Caco-2 (cell line): ENCODE data around the gene COL4A2. TPM values are rescaled to one million over a fixed set of nuclear protein-coding genes. Genes with fewer than 3 reads are reported as not detected.
"Not testable (repeated sequence)": the region's sequence is repeated elsewhere in the genome, so short reads cannot be mapped to it uniquely, and the experiment has no call there.

ENCODE experiments used
- BruUV-seq: library from RNA; stranded (reverse); fragments of 400-500 nt; replicated peaks from 2 replicates; lab custom pipeline; 2021; lab: Mats Ljungman, UMichigan
- CTCF ChIA-PET: fragments of 300-600 bp; sonication (Branson Sonifier 250); formaldehyde crosslinking; loops from one replicate; lab custom pipeline; 2022; ENCODE audit warnings: antibody characterized with exemption; lab: Charles Lee
- POLR2A ChIA-PET: fragments of 300-600 bp; sonication (Branson Sonifier 250); formaldehyde crosslinking; loops from one replicate; lab custom pipeline; 2022; ENCODE audit warnings: antibody characterized with exemption; lab: Charles Lee
- DNase-seq, 2 experiments: peaks; one replicate each; pipeline versions ENCODE4 v3.0.0 to v3.0.0-alpha.2; 2020 to 2022
- H3K27me3 ChIP-seq: replicated peaks from 2 replicates; pipeline ENCODE4 v1.6.0; 2011; ENCODE audit warnings: low read length; ENCODE audit not compliant: control insufficient read depth, insufficient read depth
- H3K36me3 ChIP-seq: 2 replicates; pipeline ENCODE4 v1.5.1; 2011; ENCODE audit warnings: low read length; ENCODE audit not compliant: control insufficient read depth, insufficient read depth
- H3K4me1 ChIP-seq: fragments of 250-450 bp; sonication (Bioruptor Pico); 2 replicates; pipeline ENCODE4 v1.5.1; 2020; ENCODE audit warnings: mild to moderate bottlenecking
- H3K4me3 ChIP-seq: 2 replicates; pipeline ENCODE4 v1.5.1; 2011; ENCODE audit warnings: low read depth, mild to moderate bottlenecking, control low read depth, low read length
- H3K9me3 ChIP-seq: fragments of 250-450 bp; sonication (Bioruptor Pico); 2 replicates; pipeline ENCODE4 v1.5.1; 2020; ENCODE audit warnings: mild to moderate bottlenecking, moderate library complexity
- H3K27ac Mint-ChIP-seq: one replicate; pipeline ENCODE4 v1.8.0; 2022; ENCODE audit warnings: mixed read lengths; ENCODE audit not compliant: unreplicated experiment
- H3K27me3 Mint-ChIP-seq: one replicate; pipeline ENCODE4 v1.8.0; 2022; ENCODE audit warnings: mixed read lengths; ENCODE audit not compliant: insufficient read depth, unreplicated experiment
- H3K36me3 Mint-ChIP-seq: one replicate; pipeline ENCODE4 v1.8.0; 2022; ENCODE audit warnings: mild to moderate bottlenecking, mixed read lengths; ENCODE audit not compliant: insufficient read depth, unreplicated experiment
- H3K4me1 Mint-ChIP-seq: one replicate; pipeline ENCODE4 v1.8.0; 2022; ENCODE audit warnings: low read depth, mixed read lengths; ENCODE audit not compliant: unreplicated experiment
- H3K4me3 Mint-ChIP-seq: one replicate; pipeline ENCODE4 v1.8.0; 2022; ENCODE audit warnings: mild to moderate bottlenecking, moderate library complexity, mixed read lengths; ENCODE audit not compliant: unreplicated experiment
- H3K9me3 Mint-ChIP-seq: one replicate; pipeline ENCODE4 v1.8.0; 2022; ENCODE audit warnings: mixed read lengths; ENCODE audit not compliant: unreplicated experiment
- intact Hi-C: fragments of 100-400 bp; cut with micrococcal nuclease; formaldehyde crosslinking; loops from one replicate; pipeline ENCODE4 v1.10.0; 2022; ENCODE audit not compliant: unreplicated experiment
- total RNA-seq: library from RNA; stranded (reverse); gene quantifications from 2 replicates; pipeline ENCODE4 v1.2.3, GENCODE V29; 2022
- TF ChIP-seq, protein P1 (sequence below), 2 experiments: fragments of 200-600 bp in 1 of 2; IDR thresholded peaks; 1 replicate in 1 of 2; 2 replicates in 1 of 2; pipeline versions ENCODE4 v1.5.1 to v1.8.0; 2011 to 2022; ENCODE audit warnings: antibody characterized with exemption in 1 of 2, control low read depth in 1 of 2, inconsistent platforms in 1 of 2, low read depth in 1 of 2, low read length in 1 of 2, mild to moderate bottlenecking in 1 of 2, moderate library complexity in 1 of 2; ENCODE audit not compliant: insufficient read depth in 1 of 2, severe bottlenecking in 1 of 2, unreplicated experiment in 1 of 2

The COL4A2 gene
- total RNA-seq, 1 experiment from 2014 or later, result 19.2 TPM

DNA sequence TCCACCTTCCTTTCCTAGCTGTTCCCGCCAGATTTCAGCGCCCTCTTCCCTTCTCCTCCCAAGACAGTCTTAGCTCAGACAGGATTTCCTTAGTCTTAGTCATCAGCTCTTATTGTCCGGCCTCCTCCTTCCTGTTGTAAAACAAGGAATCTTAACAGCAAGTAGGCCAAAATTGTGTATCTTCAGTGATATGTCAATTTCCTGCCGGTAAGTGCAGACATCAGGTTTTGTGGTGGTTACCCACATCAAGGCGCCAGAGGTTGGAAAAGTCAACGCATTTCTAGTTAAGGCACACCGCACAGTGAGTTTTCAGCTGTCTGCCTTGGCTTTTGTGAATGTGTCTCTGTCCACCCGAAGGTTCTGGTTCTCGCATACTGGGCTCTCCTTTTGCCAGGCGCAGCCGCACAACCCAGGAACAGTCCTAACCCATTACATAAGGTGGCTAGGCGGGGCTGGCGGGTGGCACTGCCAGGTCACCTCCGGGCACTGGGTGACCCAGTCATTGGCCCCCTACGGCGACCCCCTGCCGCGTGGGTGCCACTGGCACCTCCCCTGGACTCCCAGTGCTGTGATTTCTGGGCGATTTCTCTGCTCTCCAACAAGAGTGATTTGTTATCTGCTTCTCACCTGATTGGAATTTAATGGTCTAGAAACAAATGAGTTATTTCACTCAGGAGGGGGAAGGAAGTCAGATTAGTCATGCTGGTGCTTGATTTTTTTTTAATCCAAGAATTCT lies 12.9 kb downstream of the COL4A2 start:
- BruUV-seq, result no TSS peak
- Mint-ChIP-seq H3K27ac (no peak overlapping the region), H3K9me3 (peaks cover 11% of the 10 kb centered on the region), H3K4me3 (no peak overlapping the region), H3K27me3 (no peaks in the 10 kb centered on the region), H3K4me1 (peaks cover 29% of the 10 kb centered on the region), H3K36me3 (peaks cover 5% of the 10 kb centered on the region)
- POLR2A ChIA-PET, result interaction anchor here (0.6 kb wide), 2 partner anchors 13 to 121 kb away, joined by 3 read pairs; no protein-coding TSS in a partner anchor
- CTCF ChIA-PET, result no interaction called here
- no peak for DNase-seq
- Histone ChIP-seq H3K4me3 (no peak overlapping the region), H3K27me3 (no peaks in the 10 kb centered on the region), H3K4me1 (peaks cover 22% of the 10 kb centered on the region), H3K36me3 (no peaks in the 10 kb centered on the region), H3K9me3 (no peaks in the 10 kb centered on the region; the same call in 1 of the 2 replicates)
- intact Hi-C loops, result loop anchor here (10.0 kb wide), 1 partner anchor 595 kb away; the partner anchor contains the start of gene ANKRD10
- TF ChIP-seq, protein P1, sequence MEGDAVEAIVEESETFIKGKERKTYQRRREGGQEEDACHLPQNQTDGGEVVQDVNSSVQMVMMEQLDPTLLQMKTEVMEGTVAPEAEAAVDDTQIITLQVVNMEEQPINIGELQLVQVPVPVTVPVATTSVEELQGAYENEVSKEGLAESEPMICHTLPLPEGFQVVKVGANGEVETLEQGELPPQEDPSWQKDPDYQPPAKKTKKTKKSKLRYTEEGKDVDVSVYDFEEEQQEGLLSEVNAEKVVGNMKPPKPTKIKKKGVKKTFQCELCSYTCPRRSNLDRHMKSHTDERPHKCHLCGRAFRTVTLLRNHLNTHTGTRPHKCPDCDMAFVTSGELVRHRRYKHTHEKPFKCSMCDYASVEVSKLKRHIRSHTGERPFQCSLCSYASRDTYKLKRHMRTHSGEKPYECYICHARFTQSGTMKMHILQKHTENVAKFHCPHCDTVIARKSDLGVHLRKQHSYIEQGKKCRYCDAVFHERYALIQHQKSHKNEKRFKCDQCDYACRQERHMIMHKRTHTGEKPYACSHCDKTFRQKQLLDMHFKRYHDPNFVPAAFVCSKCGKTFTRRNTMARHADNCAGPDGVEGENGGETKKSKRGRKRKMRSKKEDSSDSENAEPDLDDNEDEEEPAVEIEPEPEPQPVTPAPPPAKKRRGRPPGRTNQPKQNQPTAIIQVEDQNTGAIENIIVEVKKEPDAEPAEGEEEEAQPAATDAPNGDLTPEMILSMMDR (IDR thresholded peaks at IDR 0.05; ENCODE audit: insufficient read depth in 1 of 2, low read depth in 1 of 2, low read length in 1 of 2, severe bottlenecking in 1 of 2, unreplicated experiment in 1 of 2), result no peak

DNA sequence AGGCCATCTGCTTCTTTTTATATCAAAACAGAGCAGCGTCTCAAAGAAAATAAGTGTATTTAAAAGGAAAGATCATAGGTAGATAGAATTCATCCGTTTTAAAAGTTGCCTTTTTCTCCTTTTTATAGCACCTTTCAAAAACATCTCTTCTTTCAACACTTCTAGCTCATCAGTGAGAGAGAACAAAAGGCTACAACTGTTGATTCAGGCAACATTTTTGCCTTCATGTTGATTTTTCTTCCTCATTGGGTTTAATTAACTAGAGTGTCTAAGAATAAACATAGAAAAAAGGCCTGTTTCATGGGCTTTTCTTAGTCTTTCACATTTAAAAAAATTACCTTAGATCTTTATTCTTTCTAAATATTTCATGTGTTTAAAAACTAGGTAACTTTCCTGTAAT lies 13.6 kb downstream of the COL4A2 start:
- CTCF ChIA-PET, result no interaction called here

DNA sequence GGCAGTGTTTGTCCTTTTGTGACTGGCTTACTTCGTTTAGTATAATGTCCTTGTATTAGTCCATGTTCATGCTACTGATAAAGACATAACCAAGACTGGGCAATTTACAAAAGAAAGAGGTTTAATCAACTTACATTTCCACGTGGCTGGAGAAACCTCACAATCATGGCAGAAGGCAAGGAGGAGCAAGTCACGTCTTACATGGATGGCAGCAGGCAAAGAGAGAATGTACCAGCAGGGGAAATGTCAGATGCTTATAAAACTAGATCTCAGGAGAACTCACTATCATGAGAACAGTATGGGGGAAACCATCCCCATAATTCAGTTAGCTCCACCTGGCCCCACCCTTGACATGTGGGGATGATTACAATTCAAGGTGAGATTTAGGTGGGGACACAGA lies 14.5 kb downstream of the COL4A2 start:
- H3K27me3 ChIP-seq, H3K27ac Mint-ChIP-seq, CTCF ChIA-PET: not testable (repeated sequence)

More for the DNA sequence above, 13.6 kb downstream of the COL4A2 start:
- peaks cover 5% of the 10 kb centered on the region for H3K36me3 Mint-ChIP-seq
- peaks cover 11% of the 10 kb centered on the region for H3K9me3 Mint-ChIP-seq
- no peak for DNase-seq
- H3K36me3 ChIP-seq, result no peaks in the 10 kb centered on the region
- H3K27ac Mint-ChIP-seq, result no peak overlapping the region
- H3K4me1 Mint-ChIP-seq, result peaks cover 24% of the 10 kb centered on the region
- intact Hi-C loops, result no loop called here
- H3K4me1 ChIP-seq, result peaks cover 21% of the 10 kb centered on the region
- BruUV-seq, result no TSS peak
- no peaks in the 10 kb centered on the region; the same call in 1 of the 2 replicates for H3K9me3 ChIP-seq
- no peak overlapping the region for H3K4me3 Mint-ChIP-seq
- H3K27me3 ChIP-seq, result no peaks in the 10 kb centered on the region
- TF ChIP-seq, protein P1 (IDR thresholded peaks at IDR 0.05; ENCODE audit: insufficient read depth in 1 of 2, low read depth in 1 of 2, low read length in 1 of 2, severe bottlenecking in 1 of 2, unreplicated experiment in 1 of 2), result no peak
- POLR2A ChIA-PET, result no interaction called here
- H3K27me3 Mint-ChIP-seq, result no peaks in the 10 kb centered on the region
- no peak overlapping the region for H3K4me3 ChIP-seq

More for the DNA sequence above, 14.5 kb downstream of the COL4A2 start:
- BruUV-seq, H3K4me3 Mint-ChIP-seq, DNase-seq, H3K36me3 ChIP-seq, H3K4me3 ChIP-seq, H3K27me3 Mint-ChIP-seq, POLR2A ChIA-PET, intact Hi-C loops, H3K36me3 Mint-ChIP-seq, H3K9me3 ChIP-seq: not testable (repeated sequence)
- H3K4me1 ChIP-seq, result peaks cover 24% of the 10 kb centered on the region
- H3K9me3 Mint-ChIP-seq, result peaks cover 11% of the 10 kb centered on the region
- peaks cover 25% of the 10 kb centered on the region for H3K4me1 Mint-ChIP-seq
